ENCODE measurements around the gene GREB1L. TPM values are rescaled to one million over a fixed set of nuclear protein-coding genes. Genes with fewer than 3 reads are reported as not detected.

The GREB1L gene
- polyA plus RNA-seq, 1 of the 3 experiments (the other 2 are of a cell fraction) = under 0.01 TPM

DNA sequence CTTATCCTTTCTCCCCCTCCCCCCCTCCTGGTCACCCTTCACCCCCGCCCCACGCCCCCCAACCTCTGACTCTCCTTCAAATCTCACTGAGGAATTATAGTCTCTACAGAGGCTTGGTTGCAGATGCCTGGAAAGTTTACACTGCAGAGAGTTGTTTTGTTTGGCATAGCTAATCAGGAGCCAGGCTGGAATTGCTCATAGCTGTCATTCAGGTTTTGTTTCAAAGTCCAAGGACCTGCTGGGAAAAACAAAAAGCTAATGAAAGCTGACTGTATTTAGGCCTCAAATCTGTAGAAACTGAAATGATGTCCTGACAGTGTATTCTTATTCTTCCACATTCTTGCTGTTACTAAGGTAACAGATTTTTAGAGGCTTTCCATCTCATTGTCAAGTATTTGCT lies 22.6 kb downstream of the GREB1L start:
- Histone ChIP-seq H3K4me3 (ENCODE audit: low read depth in 2 of 2, low read length in 1 of 2) (no peak overlapping the region), H3F3A (replicated peaks; ENCODE audit: insufficient read depth) (no peaks in the 10 kb centered on the region), H3K36me3 (replicated peaks in 1 of 2; ENCODE audit: control insufficient read depth in 1 of 2, insufficient read depth in 2 of 2, low read length in 1 of 2) (no peaks in the 10 kb centered on the region), H3K9ac (no peak overlapping the region), H3K9me2 (no peaks in the 10 kb centered on the region), H3K9me3 (no peaks in the 10 kb centered on the region), H3K79me2 (ENCODE audit: insufficient read depth) (no peaks in the 10 kb centered on the region), H3K4me2 (no peak overlapping the region), H3K27ac (ENCODE audit: low read depth in 2 of 2, low read length in 1 of 2) (no peak overlapping the region), H3K27me3 (ENCODE audit: insufficient read depth) (0 out of 2 replicates have a peak, but pooled peaks cover 6% of the 10 kb centered on the region), H4K20me1 (ENCODE audit: insufficient read depth) (no peaks in the 10 kb centered on the region), H2AFZ (ENCODE audit: low read depth) (no peak overlapping the region), H3K4me1 (ENCODE audit: control insufficient read depth in 1 of 2, insufficient read depth in 2 of 2, low read depth in 1 of 2, low read length in 1 of 2) (no peaks in the 10 kb centered on the region)
- TF ChIP-seq GABPA (IDR thresholded peaks at IDR 0.05; ENCODE audit: low read depth) (no peak), MXI1 (IDR thresholded peaks at IDR 0.05; ENCODE audit: low read depth, low read length) (no peak), POLR2AphosphoS5 (IDR thresholded peaks at IDR 0.05; ENCODE audit: low read depth, low read length) (no peak), EZH2phosphoT487 (IDR thresholded peaks at IDR 0.05; ENCODE audit: borderline replicate concordance, low read depth) (no peak), SIN3A (IDR thresholded peaks at IDR 0.05; ENCODE audit: borderline replicate concordance, low read depth, low read length) (no peak), ELF1 (IDR thresholded peaks at IDR 0.05) (no peak), TEAD4 (IDR thresholded peaks at IDR 0.05; ENCODE audit: borderline replicate concordance, insufficient read depth) (no peak), RAD21 (IDR thresholded peaks at IDR 0.05; ENCODE audit: low read length) (no peak), FOXJ3 (CRISPR knock-in tag; IDR thresholded peaks at IDR 0.05) (no peak), FOSL2 (IDR thresholded peaks at IDR 0.05; ENCODE audit: borderline replicate concordance, low read depth) (no peak), EP300 (IDR thresholded peaks at IDR 0.05; ENCODE audit: borderline replicate concordance in 1 of 2, low read depth in 1 of 2, low read length in 1 of 2) (no peak), GATA2 (CRISPR knock-in tag; IDR thresholded peaks at IDR 0.05) (no peak), RFX5 (IDR thresholded peaks at IDR 0.05; ENCODE audit: low read length) (no peak), FOXM1 (IDR thresholded peaks at IDR 0.05; ENCODE audit: low read depth) (no peak), YY1 (IDR thresholded peaks at IDR 0.05; ENCODE audit: low read depth) (no peak)
- TF ChIP-seq, protein P1, sequence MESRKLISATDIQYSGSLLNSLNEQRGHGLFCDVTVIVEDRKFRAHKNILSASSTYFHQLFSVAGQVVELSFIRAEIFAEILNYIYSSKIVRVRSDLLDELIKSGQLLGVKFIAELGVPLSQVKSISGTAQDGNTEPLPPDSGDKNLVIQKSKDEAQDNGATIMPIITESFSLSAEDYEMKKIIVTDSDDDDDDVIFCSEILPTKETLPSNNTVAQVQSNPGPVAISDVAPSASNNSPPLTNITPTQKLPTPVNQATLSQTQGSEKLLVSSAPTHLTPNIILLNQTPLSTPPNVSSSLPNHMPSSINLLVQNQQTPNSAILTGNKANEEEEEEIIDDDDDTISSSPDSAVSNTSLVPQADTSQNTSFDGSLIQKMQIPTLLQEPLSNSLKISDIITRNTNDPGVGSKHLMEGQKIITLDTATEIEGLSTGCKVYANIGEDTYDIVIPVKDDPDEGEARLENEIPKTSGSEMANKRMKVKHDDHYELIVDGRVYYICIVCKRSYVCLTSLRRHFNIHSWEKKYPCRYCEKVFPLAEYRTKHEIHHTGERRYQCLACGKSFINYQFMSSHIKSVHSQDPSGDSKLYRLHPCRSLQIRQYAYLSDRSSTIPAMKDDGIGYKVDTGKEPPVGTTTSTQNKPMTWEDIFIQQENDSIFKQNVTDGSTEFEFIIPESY (IDR thresholded peaks at IDR 0.05; ENCODE audit: borderline replicate concordance, low read depth) = no peak
- TF ChIP-seq, protein P2, sequence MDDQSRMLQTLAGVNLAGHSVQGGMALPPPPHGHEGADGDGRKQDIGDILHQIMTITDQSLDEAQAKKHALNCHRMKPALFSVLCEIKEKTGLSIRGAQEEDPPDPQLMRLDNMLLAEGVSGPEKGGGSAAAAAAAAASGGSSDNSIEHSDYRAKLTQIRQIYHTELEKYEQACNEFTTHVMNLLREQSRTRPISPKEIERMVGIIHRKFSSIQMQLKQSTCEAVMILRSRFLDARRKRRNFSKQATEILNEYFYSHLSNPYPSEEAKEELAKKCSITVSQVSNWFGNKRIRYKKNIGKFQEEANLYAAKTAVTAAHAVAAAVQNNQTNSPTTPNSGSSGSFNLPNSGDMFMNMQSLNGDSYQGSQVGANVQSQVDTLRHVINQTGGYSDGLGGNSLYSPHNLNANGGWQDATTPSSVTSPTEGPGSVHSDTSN (IDR thresholded peaks at IDR 0.05) = no peak
- TF ChIP-seq, protein P3, sequence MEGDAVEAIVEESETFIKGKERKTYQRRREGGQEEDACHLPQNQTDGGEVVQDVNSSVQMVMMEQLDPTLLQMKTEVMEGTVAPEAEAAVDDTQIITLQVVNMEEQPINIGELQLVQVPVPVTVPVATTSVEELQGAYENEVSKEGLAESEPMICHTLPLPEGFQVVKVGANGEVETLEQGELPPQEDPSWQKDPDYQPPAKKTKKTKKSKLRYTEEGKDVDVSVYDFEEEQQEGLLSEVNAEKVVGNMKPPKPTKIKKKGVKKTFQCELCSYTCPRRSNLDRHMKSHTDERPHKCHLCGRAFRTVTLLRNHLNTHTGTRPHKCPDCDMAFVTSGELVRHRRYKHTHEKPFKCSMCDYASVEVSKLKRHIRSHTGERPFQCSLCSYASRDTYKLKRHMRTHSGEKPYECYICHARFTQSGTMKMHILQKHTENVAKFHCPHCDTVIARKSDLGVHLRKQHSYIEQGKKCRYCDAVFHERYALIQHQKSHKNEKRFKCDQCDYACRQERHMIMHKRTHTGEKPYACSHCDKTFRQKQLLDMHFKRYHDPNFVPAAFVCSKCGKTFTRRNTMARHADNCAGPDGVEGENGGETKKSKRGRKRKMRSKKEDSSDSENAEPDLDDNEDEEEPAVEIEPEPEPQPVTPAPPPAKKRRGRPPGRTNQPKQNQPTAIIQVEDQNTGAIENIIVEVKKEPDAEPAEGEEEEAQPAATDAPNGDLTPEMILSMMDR (IDR thresholded peaks at IDR 0.05) = no peak
- DNase-seq = no peak
- WGBS (ENCODE audit: low lambda C conversion rate) = 4% methylated on average over 2 of the region's 2 CpGs
- ChIA-PET POLR2A (no interaction called here), CTCF (no interaction called here)

Data from SK-N-SH (cell line).